GM10847 (cell line): ENCODE measurements around the gene NPHP4.

Experiments
- POLR2A ChIP-seq: IDR thresholded peaks from 2 replicates; pipeline ENCODE4 v1.6.1; 2011; ENCODE audit not compliant: insufficient read length; ENCODE audit errors: extremely low read depth

The NPHP4 gene

DNA sequence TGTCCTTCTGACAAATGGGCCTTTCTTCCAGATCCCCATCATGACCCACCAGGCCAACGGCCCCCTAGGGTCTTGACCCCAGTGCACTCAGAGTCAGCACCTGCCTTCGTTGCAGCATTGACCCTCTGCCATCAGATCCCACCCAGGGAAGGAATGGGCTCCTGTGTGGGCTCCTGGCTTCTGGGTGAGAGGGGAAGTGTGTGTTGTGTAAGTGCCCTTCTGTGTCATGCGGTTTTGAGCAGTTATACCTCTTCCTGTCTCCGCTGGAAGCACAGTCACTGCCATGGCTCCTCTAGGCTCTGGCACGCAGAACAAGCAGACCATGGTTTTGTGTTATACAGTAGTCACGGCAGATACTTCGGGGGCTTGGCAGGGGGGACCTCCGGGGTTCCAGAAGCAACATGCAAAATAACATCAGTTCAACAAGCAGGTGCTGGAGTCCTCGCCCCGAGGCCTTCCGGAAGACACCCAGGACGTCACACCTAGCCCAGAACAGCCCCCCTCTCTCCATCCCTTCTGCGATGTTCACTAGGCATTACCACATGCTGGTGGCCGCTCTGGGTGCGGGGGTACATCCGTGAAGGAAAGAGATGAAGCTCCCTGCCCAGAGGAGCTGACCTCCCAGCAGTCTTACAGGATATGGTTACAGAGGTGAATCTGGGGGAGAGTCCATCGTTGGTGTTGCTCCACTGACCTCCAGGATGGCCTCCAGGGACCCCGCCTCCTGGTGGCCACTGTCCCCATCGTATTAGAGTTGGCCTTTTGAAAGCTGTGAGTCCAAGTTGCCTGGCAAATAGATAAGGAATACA, 36.0 kb upstream of the NPHP4 start:
- TF ChIP-seq POLR2A = no peak

GRCh38 chr1:6027591-6027990, 35.4 kb upstream of the NPHP4 start:
- TF ChIP-seq POLR2A = no peak

DNA sequence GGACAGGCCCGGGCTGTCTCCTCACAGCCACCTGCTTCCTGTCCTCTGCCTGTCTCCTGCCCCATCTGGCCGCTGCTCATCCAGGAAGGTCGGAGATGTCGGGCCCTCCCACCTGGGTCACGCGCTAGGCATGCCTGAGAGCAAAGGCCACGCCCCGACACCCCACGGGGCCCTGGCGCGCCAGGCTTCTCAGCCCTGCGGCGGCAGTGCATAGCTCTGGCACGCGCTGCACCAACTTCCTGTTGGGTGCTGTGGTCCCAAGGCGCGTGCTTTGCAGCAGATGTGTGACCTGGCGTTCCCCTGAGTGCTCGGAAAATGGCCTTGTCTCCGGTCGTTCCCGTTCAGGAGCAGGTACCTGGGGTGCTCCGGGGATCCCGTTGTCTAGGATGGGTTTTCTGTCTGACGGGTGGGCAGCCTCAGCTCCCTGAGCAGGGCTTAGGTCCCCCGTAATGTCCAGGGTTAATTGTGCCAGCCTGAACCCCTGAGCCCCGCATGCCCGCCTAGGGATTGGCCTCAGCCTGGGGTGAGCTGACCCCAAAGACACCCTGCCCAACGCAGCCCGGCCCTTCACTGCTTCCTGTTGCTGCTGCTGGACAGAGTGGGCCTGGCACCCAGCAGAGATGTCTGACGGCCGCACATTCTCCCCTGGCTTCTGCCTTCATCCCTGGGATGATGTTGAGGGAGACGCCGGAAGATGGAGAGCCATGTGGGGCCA, 34.0 kb upstream of the NPHP4 start:
- TF ChIP-seq POLR2A = peak; percentile 79

GRCh38 chr1:6025269-6026094, 33.3 kb upstream of the NPHP4 start:
- no peak for TF ChIP-seq POLR2A

GRCh38 chr1:6024376-6024775, 32.2 kb upstream of the NPHP4 start:
- no peak for TF ChIP-seq POLR2A

GRCh38 chr1:6023346-6023745, 31.1 kb upstream of the NPHP4 start:
- no peak for TF ChIP-seq POLR2A

DNA sequence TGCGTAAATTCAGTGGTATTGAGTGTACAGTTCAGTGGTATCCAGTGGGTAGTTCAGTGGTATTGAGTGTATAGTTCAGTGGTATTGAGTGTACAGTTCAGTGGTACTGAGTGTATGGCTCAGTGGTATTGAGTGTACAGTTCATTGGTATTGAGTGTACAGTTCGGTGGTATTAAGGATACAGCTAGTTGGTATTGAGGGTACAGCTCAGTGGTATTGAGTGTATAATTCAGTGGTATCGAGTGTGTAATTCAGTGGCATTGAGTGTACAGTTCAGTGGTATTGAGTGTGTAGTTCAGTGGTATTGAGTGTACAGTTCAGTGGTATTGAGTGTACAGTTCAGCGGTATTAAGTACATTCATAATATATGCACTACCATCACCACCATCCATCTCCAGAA, 30.0 kb upstream of the NPHP4 start:
- TF ChIP-seq POLR2A = no peak

GRCh38 chr1:6019166-6019845, 27.1 kb upstream of the NPHP4 start:
- no peak for TF ChIP-seq POLR2A

GRCh38 chr1:6016191-6016865, 24.1 kb upstream of the NPHP4 start:
- TF ChIP-seq POLR2A = no peak

DNA sequence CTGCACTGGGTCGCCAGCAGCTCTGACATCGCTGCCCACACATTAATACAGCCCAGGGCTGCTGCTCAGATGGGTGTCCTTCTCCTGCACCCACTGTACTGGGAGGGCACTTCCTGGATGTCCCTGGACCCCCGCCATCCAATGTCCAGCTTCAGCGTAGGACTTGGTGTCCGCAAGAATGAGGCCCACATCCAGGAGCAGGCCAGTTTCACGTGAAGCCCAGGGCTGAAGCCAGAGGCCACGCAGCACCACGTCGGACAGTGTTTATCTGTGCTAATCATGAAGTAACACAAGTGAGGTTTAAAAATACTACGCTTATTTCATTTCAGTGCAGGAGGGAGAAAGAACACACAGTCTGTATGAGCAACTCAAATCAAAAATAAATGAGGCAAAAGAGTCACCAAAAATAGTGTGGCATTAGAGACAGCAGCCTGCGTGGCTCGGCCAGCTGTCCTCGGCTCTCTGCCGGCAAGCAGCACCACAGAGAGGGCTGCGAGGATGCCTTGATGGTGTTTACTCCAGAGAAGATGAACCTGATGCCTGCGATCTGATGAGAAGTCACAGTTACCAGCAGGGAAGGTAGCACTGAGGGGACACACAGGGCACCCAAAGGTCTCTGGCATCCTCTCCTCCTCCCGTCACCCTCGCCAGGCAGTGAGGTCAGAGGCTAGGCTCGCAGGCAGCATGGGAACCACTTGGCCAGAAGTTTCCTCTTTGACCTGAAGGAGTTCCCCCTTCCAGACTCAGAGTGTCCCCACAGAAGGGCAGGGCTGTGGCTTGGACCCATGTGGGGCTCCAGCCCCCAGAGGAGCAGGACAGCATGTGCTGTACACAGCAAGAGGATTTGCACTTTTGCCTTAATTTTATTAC, 22.1 kb upstream of the NPHP4 start:
- no peak for TF ChIP-seq POLR2A

DNA sequence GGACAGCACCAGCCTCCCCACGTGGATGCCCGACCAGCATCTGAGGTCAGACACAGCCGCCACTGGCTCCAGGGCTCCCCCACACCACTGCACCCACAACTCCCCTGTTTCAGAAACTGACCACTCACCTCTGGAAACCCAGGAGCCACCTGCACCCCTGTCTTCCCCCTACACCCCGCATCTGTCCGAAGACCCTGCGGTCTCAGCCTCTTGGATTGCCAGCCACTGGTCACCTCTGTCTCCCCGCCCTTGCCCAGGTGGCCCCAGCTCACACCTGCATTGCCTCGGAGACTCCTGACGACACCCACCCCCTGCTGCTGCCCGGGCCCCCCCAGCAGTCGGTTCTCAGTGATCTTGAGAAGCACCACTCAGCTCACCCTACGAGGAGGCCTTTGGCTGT, 21.3 kb upstream of the NPHP4 start:
- no peak for TF ChIP-seq POLR2A

- TF ChIP-seq POLR2A = no peak
Measured at GRCh38 chr1:6012529-6013318, 20.5 kb upstream of the NPHP4 start.

DNA sequence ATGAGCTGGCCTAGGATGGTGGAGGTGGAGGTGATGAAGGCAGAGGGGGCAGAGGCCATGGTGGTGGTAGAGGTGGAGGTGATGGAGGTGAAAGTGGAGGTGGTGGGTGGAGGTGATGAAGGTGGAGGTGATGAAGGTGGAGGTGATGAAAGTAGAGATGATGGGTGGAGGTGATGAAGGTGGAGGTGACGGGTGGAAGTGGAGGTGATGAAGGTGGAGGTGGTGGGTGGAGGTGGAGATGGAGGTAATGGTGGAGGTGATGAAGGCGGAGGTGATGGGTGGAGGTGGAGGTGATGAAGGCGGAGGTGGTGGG, 19.7 kb upstream of the NPHP4 start:
- no peak for TF ChIP-seq POLR2A
